Nephron progenitor cell (in vitro differentiated cells): ENCODE results near the gene SNTG2.

Source experiments
- DNase-seq: peaks from one replicate; pipeline ENCODE4 v3.0.0; 2021
- H3K27ac Mint-ChIP-seq: 2 replicates; pipeline ENCODE4 v1.8.0; 2021; ENCODE audit warnings: mild to moderate bottlenecking, moderate library complexity, mixed read lengths
- H3K27me3 Mint-ChIP-seq: 2 replicates; pipeline ENCODE4 v1.8.0; 2021; ENCODE audit warnings: mild to moderate bottlenecking, low read depth, mixed read lengths; ENCODE audit not compliant: poor library complexity
- H3K36me3 Mint-ChIP-seq: 2 replicates; pipeline ENCODE4 v1.8.0; 2021; ENCODE audit warnings: low read depth, mixed read lengths
- H3K4me1 Mint-ChIP-seq: 2 replicates; pipeline ENCODE4 v1.8.0; 2021; ENCODE audit warnings: mixed read lengths
- H3K4me3 Mint-ChIP-seq: 2 replicates; pipeline ENCODE4 v1.8.0; 2021; ENCODE audit warnings: mild to moderate bottlenecking, moderate library complexity, mixed read lengths
- H3K9me3 Mint-ChIP-seq: 2 replicates; pipeline ENCODE4 v1.8.0; 2021; ENCODE audit warnings: mild to moderate bottlenecking, moderate library complexity, mixed read lengths
- TF ChIP-seq, protein P1 (sequence below): fragments of 200-600 bp; sonication (generic); IDR thresholded peaks from 2 replicates; pipeline ENCODE4 v1.5.0; 2021; ENCODE audit warnings: antibody characterized with exemption

SNTG2 gene

DNA sequence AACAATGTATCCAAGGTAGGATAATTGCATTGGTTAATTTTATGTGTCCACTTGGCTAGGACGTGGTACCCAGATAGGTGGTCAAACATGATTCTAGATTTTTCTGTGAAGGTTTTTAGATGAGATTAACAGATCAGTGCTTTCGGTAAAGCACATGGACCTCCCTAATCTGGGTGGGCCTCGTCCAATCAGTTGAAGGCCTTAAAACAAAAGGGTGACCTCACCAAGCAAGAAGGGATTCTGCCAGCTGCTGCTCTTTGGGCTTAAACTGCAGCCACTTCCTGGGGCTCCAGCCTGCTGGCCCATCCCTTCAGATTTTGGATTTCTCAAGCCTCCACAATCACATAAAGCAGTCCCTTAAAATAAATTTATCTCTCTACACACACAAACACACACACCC, 236.5 kb downstream of the SNTG2 start:
- peaks cover 30% of the 10 kb centered on the region for H3K9me3 Mint-ChIP-seq
- H3K27ac Mint-ChIP-seq = no peak overlapping the region
- no peak overlapping the region for H3K4me3 Mint-ChIP-seq
- H3K4me1 Mint-ChIP-seq = no peaks in the 10 kb centered on the region
- H3K36me3 Mint-ChIP-seq = peaks cover 5% of the 10 kb centered on the region
- no peaks in the 10 kb centered on the region for H3K27me3 Mint-ChIP-seq
- TF ChIP-seq, protein P1, sequence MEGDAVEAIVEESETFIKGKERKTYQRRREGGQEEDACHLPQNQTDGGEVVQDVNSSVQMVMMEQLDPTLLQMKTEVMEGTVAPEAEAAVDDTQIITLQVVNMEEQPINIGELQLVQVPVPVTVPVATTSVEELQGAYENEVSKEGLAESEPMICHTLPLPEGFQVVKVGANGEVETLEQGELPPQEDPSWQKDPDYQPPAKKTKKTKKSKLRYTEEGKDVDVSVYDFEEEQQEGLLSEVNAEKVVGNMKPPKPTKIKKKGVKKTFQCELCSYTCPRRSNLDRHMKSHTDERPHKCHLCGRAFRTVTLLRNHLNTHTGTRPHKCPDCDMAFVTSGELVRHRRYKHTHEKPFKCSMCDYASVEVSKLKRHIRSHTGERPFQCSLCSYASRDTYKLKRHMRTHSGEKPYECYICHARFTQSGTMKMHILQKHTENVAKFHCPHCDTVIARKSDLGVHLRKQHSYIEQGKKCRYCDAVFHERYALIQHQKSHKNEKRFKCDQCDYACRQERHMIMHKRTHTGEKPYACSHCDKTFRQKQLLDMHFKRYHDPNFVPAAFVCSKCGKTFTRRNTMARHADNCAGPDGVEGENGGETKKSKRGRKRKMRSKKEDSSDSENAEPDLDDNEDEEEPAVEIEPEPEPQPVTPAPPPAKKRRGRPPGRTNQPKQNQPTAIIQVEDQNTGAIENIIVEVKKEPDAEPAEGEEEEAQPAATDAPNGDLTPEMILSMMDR = no peak
- no peak for DNase-seq

DNA sequence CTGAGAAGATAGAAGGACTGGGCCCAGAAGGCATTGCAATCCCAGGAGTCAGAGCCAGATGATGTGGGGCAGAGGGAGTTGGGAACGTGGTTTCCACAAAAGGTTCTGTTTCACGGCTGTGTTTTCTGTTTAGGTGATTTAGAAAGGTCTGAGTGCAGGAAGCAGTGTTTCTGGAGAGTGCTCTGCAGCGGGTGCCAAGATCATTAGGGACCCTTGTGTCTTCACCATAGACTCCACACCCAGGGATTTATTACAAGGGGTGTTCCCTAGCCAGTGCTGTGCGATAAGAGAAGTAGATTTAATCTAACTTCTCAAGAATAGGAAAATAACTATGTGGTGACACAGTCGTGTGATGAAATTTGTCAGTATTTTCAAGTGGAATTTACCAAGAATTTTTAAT, 241.5 kb downstream of the SNTG2 start:
- H3K27ac Mint-ChIP-seq = peak overlapping the region; percentile 68
- H3K4me1 Mint-ChIP-seq = no peaks in the 10 kb centered on the region

DNA sequence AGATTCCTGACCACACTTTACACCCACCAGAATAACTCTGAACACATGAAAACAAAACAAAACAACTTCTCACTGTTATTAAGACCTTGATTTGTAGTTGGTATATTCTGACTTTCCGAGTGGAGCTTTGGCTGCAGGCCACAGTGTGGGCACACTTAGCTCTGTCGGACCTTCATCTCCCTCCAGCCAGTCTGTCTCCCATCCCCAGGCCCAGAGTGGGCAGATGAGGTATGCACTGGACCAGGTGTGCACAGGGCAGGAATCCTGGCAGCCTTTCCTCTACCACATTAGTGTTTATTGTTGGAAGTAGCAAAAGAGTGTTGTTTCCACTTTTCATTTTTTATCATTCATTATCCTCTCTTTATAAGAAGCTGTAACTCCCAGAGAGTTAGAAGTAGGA, 243.2 kb downstream of the SNTG2 start:
- Mint-ChIP-seq H3K4me3 (no peak overlapping the region), H3K4me1 (no peaks in the 10 kb centered on the region), H3K27ac (no peak overlapping the region), H3K9me3 (peaks cover 27% of the 10 kb centered on the region), H3K27me3 (no peaks in the 10 kb centered on the region), H3K36me3 (no peaks in the 10 kb centered on the region)
- no peak for DNase-seq
- TF ChIP-seq, protein P1 = no peak

More for the DNA sequence above, 241.5 kb downstream of the SNTG2 start:
- Mint-ChIP-seq H3K27me3 (no peaks in the 10 kb centered on the region), H3K36me3 (no peaks in the 10 kb centered on the region), H3K4me3 (no peak overlapping the region), H3K9me3 (peaks cover 20% of the 10 kb centered on the region)
- no peak for DNase-seq
- TF ChIP-seq, protein P1 = no peak

DNA sequence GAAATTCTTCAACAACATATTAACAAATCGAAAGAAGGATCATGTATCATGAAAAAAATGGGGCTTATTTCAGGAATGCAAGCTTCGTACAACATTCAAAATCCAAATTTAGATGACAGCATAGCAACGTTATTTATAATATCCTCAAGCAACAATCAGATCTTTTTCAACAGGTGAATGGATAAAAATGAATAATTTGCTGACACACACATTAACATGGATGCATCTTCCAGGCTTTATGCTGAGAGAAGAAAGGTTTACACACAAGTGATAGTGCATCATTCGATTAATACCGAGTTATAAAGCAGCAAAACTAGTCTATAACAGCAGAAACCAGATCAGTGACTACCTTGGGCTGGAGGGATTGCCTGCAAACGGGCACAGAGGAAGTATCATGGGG, 253.1 kb downstream of the SNTG2 start:
- DNase-seq = no peak

DNA sequence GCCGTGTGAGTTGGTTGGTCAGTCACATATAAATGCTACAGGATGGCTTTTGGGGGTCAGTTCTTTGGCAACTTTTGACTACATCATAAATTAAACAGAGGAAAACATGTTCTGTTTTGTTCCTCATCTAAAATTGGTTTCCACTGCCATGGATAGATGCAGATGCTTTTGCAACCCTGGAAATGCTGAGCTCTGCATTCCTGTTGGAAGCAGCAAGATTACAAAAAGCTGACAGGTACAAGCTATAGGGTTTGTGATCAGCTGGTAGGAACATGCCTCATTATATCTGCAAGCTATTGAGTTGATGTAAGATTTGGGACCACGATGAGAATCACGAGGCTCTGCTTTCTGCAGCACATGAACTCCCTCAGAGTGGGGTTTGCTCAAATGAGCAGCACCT, 255.2 kb downstream of the SNTG2 start:
- Mint-ChIP-seq H3K4me3 (no peak overlapping the region), H3K27ac (no peak overlapping the region), H3K9me3 (peaks cover 16% of the 10 kb centered on the region), H3K27me3 (peaks cover 14% of the 10 kb centered on the region), H3K4me1 (no peaks in the 10 kb centered on the region), H3K36me3 (no peaks in the 10 kb centered on the region)
- no peak for DNase-seq
- TF ChIP-seq, protein P1 = no peak

More for the DNA sequence above, 253.1 kb downstream of the SNTG2 start:
- Mint-ChIP-seq H3K27ac (no peak overlapping the region), H3K36me3 (no peaks in the 10 kb centered on the region), H3K9me3 (peaks cover 22% of the 10 kb centered on the region), H3K4me3 (no peak overlapping the region), H3K4me1 (no peaks in the 10 kb centered on the region), H3K27me3 (peaks cover 14% of the 10 kb centered on the region)
- TF ChIP-seq, protein P1 = no peak

DNA sequence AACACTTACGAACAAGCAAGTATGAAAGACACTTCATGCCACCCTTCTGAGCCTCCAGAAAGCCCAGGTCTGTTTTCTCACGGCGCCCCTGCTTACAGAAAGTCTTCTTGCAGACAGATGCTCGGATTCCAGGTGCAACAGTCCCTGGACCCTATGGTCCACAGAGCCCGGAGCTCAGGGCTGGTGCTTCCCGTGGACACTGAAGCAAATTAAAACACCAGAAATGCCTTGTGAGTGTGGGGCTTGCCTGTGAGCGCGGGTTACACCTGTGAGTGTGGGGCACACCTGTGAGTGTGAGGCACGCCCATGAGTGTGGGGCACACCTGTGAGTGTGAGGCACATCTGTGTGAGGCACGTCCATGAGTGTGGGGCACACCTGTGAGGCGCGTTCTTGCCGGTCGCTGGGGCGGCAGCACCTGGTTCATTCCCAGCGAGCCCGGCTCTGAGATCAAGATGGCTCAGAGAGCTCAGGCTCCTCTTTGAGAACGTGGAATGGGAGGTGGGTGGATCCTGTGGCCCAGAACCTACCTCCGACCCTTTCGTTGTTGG, 257.4 kb downstream of the SNTG2 start:
- H3K27ac Mint-ChIP-seq = no peak overlapping the region
- peaks cover 14% of the 10 kb centered on the region for H3K27me3 Mint-ChIP-seq
- peaks cover 14% of the 10 kb centered on the region for H3K9me3 Mint-ChIP-seq
- no peak overlapping the region for H3K4me3 Mint-ChIP-seq
- no peaks in the 10 kb centered on the region for H3K36me3 Mint-ChIP-seq
- DNase-seq = no peak
- H3K4me1 Mint-ChIP-seq = no peaks in the 10 kb centered on the region
- TF ChIP-seq, protein P1 = no peak
